ENCODE results near the gene GRID1.
"Not testable (repeated sequence)": the region's sequence is repeated elsewhere in the genome, so short reads cannot be mapped to it uniquely, and the experiment has no call there.

Gene GRID1

DNA sequence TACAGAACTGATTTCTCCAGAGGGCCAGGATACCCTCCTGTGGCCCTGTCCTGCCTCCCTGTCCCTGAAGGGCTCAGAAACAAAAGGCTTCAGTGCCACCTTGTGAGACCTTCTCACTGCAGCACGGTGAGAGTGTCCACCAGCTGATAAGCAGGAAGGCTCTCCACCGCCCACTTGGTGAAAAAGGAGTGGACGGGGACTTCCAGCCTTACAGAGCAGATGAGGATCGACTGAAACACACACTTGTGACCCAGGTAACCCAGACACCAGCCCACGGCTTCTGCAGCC is 330.1 kb downstream of the GRID1 start:
- no peak for DNase-seq (ENCODE audit: low spot score)

DNA sequence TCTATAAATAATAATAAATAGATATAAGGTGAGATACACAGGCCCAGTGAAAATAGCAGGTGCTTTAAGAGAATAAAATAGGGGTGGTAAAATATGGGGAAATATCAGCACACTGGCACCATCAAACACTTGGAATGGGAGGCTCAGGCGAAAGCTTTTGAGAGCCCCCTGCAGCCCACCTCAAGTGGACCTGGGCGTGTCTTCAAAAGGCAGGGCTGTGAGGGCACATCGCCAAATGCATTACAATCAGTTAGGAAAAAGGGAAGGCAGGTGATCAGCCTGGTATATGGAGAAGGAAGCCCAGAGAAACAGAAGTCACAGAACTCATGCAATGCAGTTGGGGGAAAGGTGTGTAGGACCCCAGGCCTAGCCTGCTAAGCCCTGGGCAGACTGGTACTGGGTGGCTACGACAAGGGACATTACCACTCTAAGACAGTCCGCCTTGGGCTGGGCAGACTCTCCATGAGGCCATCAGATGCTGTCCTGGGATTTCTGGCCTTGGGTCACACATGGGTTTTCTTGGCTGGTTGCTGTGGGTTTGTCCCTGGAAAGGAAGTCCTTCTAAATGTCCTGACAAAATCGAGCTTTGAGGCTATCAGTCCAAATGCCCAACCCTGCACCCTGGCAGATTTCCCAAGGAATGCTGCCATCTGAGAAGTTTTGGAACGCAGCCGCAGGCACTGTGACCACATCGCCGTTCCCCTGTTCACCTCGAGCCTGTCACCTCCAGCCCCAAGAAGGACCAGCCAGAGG is 330.6 kb downstream of the GRID1 start:
- no peak for DNase-seq (ENCODE audit: low spot score)

DNA sequence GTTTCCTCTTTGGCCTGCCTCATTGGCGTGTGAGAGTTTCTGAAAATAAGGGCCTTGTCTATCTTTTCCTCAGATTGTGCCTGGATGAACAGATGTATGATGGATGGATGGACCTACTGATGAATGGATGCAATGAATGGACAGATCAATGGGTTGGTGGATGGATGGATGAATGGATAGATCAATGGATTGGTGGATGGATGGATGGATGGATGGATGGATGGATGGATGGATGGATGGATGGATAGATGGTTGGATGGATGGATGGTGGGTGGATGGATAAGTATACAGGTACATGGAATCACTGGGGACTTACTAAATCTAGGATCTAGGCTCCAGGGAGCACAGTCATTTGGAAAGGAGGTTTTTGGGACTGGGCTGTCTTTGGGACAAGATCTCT is 331.9 kb downstream of the GRID1 start:
- DNase-seq (ENCODE audit: low spot score), result no peak

DNA sequence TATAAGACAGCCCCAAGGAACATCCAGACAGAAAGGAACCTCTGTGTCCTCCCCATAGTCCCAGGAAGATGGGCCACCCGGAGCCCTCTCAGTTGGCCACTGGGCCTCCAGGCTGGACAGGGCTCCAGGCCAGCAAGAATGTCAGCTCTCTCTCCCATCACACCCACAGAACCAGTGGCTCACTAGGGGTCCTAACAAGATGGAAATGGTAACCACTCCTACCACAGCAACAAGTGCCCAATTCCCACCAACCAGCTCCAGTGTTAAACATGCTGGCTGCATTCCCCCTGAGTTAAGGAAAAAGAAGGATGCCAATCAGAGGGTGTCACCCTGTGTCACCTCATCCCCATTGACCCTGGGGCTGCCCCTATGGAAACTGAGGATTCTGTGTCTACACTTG is 333.0 kb downstream of the GRID1 start:
- DNase-seq (ENCODE audit: low spot score), result no peak

GRCh38 chr10:86032087-86032486 is 334.5 kb downstream of the GRID1 start:
- DNase-seq (ENCODE audit: low spot score), result not testable (repeated sequence)

GRCh38 chr10:86030312-86030711 is 336.3 kb downstream of the GRID1 start:
- no peak for DNase-seq (ENCODE audit: low spot score)

- DNase-seq (ENCODE audit: low spot score), result no peak
These were observed 339.2 kb downstream of the GRID1 start for GRCh38 chr10:86027346-86027745.

- no peak for DNase-seq (ENCODE audit: low spot score)
These were observed 341.1 kb downstream of the GRID1 start for GRCh38 chr10:86025509-86025908.

DNA sequence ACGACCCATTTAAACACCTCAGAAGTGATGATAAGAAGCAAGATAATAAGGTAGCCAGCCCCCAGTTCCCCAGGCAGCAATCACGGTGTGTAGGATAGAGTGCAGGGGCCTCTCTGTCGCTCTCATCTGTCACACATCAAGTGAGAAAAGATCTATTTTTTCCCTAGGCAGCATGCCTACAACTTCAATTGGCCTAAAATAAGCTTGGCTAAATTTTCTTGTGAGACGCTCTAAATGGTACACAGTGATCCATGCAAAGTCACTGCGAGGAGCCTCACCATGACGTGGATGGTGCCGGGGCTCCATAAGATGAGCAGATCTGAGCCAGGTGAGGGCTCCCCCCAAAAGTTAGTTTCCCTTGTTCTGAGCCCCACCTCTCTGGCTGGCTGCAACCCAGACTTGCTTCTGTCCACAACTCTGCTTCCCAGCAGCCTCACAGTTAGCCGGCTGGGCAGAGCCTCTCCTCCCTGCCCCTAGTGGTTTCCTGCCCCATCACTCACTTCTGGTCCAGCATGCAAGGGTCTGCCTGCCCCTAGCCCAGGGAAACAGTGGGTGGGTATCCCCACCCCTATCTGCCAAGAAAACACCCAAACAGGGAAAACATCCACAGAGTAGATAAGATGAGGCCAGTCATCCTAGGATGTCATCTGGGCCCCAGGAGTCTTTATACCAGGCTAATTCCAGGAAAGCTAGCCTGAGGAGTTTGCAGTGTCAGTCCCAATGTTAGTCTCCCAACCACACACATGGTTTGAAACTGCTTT is 342.1 kb downstream of the GRID1 start:
- DNase-seq (ENCODE audit: low spot score), result no peak

DNA sequence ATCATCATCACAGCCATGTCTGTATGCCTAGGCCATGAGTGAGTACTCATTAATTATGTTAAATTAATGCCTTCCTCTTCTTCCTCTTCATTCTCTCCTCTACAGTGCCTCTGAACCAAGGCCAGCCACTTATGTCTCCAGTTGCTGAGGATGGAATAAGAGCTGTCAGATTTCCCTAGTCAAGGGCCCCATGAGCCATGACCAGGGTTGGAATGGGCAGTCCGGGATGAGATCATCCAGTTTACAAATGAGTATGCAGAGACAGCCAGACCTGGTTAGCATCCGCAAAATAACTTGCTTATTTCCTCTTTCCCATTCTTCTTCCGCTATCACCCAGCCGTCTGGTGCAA is 342.7 kb downstream of the GRID1 start:
- DNase-seq (ENCODE audit: low spot score), result no peak

DNA sequence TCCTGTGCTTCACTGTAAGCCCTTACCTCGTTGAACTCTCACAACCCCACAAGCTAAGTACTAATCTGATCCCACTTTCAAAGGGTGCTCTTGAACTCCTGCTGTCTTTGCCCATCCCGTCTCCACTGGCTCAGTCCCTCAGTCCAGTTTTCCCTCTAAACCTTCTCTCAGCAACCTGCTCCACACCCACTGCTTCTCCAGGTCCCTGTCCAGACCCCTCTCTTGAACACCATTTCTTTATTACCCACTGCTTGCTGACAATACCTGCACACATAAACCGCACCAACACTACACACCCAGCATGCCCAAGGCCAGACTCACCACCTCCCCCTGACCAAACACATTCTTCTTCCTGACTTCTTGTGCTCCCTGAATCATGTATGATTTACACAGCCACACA is 343.3 kb downstream of the GRID1 start:
- DNase-seq (ENCODE audit: low spot score), result no peak

DNA sequence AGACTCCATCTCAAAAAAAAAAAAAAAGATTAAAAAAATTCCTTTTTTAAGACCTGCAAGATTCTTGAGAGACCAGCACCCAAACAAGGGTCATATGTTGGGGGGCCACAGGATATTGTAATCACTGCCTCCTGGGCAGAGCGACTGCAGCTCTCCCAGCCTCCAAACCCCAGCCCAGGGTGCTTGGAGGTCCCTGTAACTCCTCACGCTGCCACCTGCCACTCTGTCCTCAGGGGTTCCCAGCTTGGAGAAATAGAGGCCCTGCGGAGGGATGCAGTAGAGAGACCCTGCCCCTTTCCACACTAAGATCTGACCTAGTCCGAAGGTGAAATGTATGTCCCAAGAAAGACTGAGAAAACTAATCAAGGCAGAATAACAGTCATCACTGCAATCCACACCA is 343.7 kb downstream of the GRID1 start:
- DNase-seq (ENCODE audit: low spot score), result no peak

DNA sequence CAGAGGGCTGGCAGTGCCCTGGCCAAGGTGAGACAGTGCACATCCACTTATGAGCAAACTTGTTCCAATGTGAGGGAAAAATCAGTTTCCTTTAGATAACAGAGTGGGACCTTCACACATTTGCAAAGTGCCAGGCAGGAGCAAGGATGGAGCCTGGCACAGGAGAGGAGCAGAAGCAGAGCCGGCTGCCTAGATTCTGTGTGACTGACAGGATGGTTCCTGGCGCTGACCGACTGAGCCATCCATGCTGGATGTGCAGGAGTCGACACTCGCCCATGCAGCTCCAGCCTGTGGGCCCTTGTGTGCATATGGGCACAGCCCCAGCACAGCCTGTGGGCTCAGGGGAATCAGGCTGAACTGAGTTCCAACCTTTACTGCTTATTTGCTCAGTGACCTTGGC is 346.5 kb downstream of the GRID1 start:
- no peak for DNase-seq (ENCODE audit: low spot score)

DNA sequence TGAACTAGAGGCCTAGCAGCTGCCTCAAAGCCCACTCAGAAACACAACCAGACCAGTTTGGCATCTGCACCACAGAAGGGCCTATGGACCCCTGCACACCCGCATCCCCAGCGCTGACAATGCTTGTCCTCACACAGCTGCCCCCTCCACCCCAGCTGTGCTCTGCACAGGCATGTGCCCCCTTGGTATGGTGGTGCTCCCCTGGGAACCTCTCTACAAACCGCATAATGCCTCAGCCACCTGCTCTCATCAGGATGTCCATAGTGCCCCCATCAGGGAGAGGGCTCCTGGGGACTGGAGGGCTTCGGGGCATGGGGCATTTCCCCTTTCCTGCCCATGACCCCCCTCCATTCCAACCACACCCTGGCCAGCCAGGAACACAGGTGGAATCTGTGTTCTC is 347.5 kb downstream of the GRID1 start:
- DNase-seq (ENCODE audit: low spot score), result no peak

- DNase-seq (ENCODE audit: low spot score), result no peak
These were observed 347.9 kb downstream of the GRID1 start for GRCh38 chr10:86018735-86019058.

- no peak for DNase-seq (ENCODE audit: low spot score)
These were observed 348.5 kb downstream of the GRID1 start for GRCh38 chr10:86017841-86018734.

GRCh38 chr10:86013568-86013967 is 353.0 kb downstream of the GRID1 start:
- DNase-seq (ENCODE audit: low spot score), result no peak

GRCh38 chr10:86007171-86007570 is 359.4 kb downstream of the GRID1 start:
- no peak for DNase-seq (ENCODE audit: low spot score)

DNA sequence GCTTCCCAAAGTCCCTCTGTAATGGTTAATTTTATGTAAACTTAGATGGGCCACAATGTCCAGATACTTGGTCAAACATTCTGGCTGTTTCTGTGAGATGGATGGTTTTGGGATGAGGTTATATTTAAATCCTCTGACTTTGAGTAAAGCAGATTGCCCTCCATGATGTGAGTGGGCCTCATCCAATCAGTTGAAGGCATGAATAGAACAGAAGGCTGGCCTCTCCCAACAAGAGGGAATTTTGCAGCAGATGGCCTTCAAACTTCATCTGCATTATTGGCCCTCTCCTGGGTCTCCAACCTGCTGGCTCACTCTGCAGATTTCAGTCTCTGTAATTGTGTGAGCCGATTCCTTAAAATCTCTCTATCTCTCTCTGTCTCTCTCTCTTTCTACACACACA is 362.3 kb downstream of the GRID1 start:
- no peak for DNase-seq (ENCODE audit: low spot score)

DNA sequence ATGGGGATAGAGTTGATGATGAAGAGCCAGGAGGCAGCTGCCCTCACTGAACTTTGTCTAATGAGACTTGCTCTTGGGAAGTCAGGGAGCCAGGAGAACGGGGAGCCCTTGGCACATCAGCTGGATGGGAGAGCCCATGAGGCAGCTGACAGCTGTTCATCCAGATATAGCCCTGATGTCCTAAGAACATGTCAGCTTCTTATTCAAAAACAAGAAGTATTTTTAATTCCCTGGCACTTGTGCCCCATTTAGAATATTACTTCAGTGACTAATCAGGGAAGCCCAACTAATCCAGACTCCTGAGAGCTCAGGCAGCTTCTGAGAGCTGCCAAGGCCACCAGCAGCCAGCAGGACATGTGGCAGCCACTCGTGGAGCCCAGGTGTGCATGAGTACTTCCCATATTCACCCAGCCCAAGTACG is 363.4 kb downstream of the GRID1 start:
- no peak for DNase-seq (ENCODE audit: low spot score)

DNA sequence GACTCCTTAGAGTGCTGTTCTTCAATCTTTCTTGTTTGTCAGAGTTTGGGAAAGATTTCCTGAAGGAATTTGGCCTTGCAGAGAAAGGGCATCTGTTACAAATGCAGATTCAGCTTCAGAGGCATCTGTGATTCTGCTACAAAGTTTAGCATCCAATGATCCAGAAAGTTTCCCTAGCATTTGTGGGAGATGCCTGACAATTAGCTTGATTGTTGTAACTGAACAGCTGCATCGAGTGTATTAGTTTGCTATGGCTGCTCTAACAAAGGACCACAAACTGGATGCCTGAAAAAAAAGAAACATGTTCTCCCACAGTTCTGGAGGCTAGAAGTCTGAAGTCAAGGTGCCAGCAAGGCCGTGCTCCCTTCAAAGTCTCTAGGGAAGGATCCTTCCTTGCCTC is 365.1 kb downstream of the GRID1 start:
- no peak for DNase-seq (ENCODE audit: low spot score)

- no peak for DNase-seq (ENCODE audit: low spot score)
These were observed 369.1 kb downstream of the GRID1 start for GRCh38 chr10:85997544-85997943.

- DNase-seq (ENCODE audit: low spot score), result no peak
These were observed 370.8 kb downstream of the GRID1 start for GRCh38 chr10:85995791-85996190.
